Fibroblast of skin of left biceps (primary cell): ENCODE results near the gene CLEC16A.

Source experiments
- DNase-seq, 2 experiments: peaks; one replicate each; pipeline ENCODE4 v3.0.0-alpha.2; 2013; ENCODE audit warnings: low read depth in 2 of 2

Gene CLEC16A, protein sequence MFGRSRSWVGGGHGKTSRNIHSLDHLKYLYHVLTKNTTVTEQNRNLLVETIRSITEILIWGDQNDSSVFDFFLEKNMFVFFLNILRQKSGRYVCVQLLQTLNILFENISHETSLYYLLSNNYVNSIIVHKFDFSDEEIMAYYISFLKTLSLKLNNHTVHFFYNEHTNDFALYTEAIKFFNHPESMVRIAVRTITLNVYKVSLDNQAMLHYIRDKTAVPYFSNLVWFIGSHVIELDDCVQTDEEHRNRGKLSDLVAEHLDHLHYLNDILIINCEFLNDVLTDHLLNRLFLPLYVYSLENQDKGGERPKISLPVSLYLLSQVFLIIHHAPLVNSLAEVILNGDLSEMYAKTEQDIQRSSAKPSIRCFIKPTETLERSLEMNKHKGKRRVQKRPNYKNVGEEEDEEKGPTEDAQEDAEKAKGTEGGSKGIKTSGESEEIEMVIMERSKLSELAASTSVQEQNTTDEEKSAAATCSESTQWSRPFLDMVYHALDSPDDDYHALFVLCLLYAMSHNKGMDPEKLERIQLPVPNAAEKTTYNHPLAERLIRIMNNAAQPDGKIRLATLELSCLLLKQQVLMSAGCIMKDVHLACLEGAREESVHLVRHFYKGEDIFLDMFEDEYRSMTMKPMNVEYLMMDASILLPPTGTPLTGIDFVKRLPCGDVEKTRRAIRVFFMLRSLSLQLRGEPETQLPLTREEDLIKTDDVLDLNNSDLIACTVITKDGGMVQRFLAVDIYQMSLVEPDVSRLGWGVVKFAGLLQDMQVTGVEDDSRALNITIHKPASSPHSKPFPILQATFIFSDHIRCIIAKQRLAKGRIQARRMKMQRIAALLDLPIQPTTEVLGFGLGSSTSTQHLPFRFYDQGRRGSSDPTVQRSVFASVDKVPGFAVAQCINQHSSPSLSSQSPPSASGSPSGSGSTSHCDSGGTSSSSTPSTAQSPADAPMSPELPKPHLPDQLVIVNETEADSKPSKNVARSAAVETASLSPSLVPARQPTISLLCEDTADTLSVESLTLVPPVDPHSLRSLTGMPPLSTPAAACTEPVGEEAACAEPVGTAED

GRCh38 chr16:10944249-10945064, at the start of gene CLEC16A:
CLEC16A (plus strand) TSS chr16:10944564; CDS start chr16:10944718, 154 bp downstream.
- peak; percentile 84 to 87 for DNase-seq

GRCh38 chr16:10895053-10895946, 49.1 kb upstream of the CLEC16A start:
- no peak for DNase-seq

GRCh38 chr16:10896165-10896564, 48.2 kb upstream of the CLEC16A start:
- no peak for DNase-seq

DNA sequence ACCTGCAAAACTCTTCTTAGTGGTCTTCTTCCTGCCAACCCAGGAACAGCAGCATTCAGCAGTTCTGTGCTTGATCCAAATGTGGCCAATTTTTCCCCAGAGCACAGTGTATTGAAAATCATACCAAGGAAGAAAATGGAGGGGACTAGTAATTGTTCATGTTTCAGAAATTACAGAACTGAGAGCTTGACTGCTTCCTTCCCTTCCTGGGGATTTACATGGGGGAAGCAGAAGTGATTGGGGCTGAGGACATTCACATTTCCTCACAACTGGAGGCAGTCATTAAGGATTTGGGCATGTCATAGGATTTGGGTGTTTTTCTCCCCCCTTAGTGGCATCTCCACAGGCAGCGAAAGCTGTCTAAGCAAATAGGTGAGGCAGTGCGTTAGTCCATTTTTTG, 47.6 kb upstream of the CLEC16A start:
- DNase-seq, result no peak

DNA sequence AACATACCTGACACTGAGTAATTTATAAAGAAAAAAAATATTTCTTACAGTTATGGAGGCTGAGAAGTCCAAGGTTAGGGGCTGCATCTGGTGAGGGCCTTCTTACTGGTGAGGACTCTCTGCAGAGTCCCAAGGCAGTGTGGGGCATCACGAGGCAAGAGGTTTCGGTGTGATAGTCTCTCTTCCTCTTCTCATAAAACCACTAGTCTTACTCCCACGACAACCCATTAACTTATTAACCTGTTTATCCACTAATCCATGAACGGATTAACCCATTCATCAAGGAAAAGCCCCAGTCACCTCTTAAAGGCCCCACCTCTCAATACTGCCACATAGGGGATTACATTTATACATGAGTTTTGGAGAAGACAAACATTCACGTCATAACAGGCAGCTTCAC, 47.2 kb upstream of the CLEC16A start:
- DNase-seq, result no peak

- DNase-seq, result no peak
Measured at GRCh38 chr16:10902999-10903398, 41.4 kb upstream of the CLEC16A start.

GRCh38 chr16:10906482-10906881, 37.9 kb upstream of the CLEC16A start:
- no peak for DNase-seq

- no peak for DNase-seq
Measured at GRCh38 chr16:10906914-10907756, 37.2 kb upstream of the CLEC16A start.

DNA sequence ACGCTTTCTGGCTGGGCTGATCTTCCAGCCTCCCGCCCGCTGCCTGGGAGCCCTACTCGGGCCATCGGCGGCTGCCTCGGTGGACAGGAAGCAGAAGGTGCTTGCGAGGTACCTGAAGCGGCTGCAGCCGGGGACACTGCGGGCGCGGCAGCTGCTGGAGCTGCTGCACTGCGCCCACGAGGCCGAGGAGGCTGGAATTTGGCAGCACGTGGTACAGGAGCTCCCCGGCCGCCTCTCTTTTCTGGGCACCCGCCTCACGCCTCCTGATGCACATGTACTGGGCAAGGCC, 36.7 kb upstream of the CLEC16A start:
- DNase-seq, result no peak

DNA sequence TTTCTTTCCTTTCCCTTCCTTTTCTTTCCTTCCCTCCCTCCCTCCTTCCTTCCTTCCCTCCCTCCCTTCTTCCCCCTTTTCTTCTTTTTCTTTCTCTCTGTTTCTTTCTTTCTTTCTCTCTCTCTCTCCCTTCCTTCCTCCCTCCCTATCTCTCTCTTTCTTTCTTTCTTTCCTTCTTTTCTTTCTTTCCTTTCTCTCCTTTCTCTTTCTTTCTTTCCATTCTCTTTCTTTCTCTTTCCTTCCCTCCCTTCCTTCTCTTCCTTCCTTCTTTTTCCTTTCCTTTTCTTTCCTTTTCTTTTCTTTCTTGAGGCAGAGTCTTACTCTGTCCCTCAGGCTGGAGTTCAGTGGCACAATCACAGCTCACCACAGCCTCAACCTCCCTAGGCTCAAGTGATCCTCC, 33.1 kb upstream of the CLEC16A start:
- DNase-seq, result no peak

- no peak for DNase-seq
Measured at GRCh38 chr16:10916534-10916933, 27.8 kb upstream of the CLEC16A start.

DNA sequence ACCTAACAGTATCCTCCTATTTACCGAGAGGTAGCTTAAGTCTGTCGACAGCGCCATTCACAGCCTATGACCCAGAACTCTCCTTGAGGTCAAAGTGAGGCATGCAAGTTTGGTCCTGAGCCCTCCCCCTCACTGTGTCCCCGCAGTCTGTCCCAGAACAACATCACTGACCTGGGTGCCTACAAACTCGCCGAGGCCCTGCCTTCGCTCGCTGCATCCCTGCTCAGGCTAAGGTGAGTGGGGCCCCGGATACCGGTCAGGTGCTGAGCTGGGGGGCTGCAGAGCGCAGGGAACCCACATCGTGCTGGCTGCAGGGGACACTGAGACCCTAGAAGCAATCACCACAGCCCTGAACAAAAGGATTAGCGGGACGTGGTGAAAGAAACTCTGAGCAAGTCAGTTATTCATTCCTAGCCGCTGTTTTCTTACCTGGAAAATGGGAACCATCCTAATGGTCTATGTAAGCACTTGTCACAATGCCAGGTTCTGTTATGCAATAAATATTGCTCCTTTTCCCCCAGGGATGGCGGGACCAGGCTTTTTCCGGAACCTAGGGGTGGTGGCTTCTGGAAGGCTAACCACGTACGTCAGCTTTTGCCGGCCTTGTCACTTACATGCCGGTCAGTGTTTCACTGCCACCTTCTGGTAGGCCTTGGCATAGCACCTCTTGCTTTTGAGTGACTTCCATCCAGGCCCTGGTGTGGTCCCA, 25.9 kb upstream of the CLEC16A start:
- peak; percentile 56 to 68 for DNase-seq

DNA sequence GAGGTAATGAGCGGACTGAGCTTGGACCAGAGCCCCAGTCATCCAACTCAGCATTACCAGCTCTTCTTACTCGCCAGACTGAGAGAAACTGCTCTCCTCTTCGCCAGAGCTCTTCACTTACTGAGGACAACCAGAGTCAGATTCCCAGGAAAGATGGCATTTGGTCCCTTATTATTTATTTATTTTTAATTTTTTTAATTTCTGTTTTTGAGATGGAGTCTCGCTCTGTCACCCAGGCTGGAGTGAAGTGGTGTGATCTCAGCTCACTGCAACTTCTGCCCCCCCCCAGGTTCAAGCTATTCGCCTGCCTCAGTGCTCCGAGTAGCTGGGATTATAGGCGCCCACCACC, 25.4 kb upstream of the CLEC16A start:
- no peak for DNase-seq

DNA sequence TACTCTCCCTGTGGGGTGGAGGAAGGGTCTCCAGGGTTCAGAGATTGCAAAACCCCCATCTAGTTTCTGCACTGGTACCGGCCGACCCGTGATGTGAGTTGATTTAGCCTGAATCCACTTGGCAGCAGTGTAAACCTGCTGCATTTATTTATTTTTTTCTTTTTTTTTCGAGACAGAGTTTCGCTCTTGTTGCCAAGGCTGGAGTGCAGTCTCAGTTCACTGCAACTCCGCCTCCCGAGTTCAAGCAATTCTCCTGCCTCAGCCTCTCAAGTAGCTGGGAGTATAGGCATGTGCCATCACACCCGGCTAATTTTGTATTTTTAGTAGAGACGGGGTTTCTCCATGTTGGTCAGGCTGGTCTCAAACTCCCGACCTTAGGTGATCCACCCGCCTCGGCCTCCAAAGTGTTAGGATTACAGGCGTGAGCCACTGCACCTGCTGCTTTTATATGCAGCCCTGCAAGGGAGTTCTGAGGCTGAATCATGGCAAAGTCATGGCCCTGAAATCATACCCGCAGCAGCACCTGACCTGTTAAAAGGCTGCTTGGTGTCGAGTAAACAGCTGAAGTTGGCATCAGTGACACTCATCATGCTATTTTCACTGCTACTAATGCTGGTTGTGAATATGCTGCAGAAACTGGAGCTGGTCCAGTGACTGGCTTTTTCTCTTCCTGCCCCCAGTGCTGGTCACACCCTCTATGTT, 23.5 kb upstream of the CLEC16A start:
- DNase-seq, result no peak

DNA sequence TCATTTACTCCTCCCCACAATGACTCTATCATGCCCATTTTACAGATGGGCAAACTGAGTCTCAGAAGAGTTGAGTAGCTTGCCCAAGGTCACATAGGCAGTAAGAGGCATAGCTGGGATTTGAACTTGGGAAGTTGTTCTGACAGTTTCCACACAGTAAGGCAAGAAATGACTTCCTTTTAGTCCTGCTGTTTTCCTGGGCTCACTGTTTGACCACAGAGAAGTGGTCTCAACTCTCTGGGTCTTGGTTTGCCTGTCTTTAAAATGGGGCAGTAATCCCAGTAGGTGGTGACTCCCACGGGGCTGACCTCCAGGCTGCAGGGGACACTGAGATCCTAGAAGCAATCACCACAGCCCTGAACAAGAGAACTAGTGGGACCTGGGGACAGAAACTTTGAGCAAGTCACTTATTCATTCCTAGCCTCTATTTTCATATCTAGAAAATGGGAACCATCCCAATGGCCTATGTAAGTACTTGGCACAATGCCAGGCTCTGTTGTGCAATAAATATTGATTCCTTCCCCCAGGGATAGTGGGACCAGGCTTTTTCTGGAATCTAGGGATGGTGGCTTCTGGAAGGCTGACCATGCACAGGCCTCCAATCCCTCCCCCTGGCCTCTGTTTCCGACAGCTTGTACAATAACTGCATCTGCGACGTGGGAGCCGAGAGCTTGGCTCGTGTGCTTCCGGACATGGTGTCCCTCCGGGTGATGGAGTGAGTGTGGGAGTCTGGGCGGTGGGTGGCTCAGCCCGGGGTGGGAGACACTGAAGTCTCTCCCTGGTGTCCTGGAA, 22.6 kb upstream of the CLEC16A start:
- no peak for DNase-seq

- no peak for DNase-seq
Measured at GRCh38 chr16:10922328-10923145, 21.8 kb upstream of the CLEC16A start.

DNA sequence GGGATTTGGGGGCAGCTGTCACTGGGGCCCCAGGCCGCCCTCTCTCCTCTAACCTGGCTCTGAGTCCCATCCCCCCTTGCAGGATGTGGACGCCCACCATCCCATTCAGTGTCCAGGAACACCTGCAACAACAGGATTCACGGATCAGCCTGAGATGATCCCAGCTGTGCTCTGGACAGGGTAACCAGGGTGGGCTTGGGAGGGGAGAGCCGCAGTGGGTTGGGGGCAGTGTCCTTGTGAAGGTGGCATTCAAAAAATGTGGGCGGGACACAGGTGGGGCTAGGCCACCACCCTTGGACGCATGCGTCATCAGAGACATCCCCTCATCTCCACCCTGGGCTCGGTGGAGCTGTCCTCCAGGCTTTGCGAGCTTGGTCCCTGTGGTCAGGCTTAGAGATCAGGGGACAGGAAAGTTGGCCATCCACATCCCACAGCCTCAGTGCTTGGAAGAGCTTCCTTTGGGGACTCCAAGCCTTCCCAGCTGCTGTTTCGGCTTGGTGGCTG, 21.2 kb upstream of the CLEC16A start:
- DNase-seq, result no peak
